Measurements from ENCODE around the gene PPARG. TPM values are rescaled to one million over a fixed set of nuclear protein-coding genes. Genes with fewer than 3 reads are reported as not detected.
A peak's percentile ranks its signal among the peaks of the same experiment; 100 is the strongest.

PPARG gene
- polyA plus RNA-seq, 1 experiment = 3.5 TPM

GRCh38 chr3:12302564-12302963 is 13.7 kb downstream of the PPARG start:
- ChIA-PET CTCF (no interaction called here), POLR2A (no interaction called here)
- no peak overlapping the region for H3K4me3 ChIP-seq (ENCODE audit: low read depth, low read length)
- H3K36me3 ChIP-seq (ENCODE audit: control insufficient read depth, insufficient read depth, low read length) = no peaks in the 10 kb centered on the region
- no peak for DNase-seq (ENCODE audit: low read depth)
- TF ChIP-seq CTCF (IDR thresholded peaks at IDR 0.05; ENCODE audit: insufficient read depth, low read depth, low read length) = no peak
- no peaks in the 10 kb centered on the region for H3K27me3 ChIP-seq (ENCODE audit: control insufficient read depth, insufficient read depth, low read length)

GRCh38 chr3:12303534-12303933 is 14.7 kb downstream of the PPARG start:
- no peaks in the 10 kb centered on the region for H3K27me3 ChIP-seq (ENCODE audit: control insufficient read depth, insufficient read depth, low read length)
- H3K36me3 ChIP-seq (ENCODE audit: control insufficient read depth, insufficient read depth, low read length) = no peaks in the 10 kb centered on the region
- CTCF ChIA-PET = interaction anchor here (1.0 kb wide), 1 partner anchor 107 kb away, joined by 3 read pairs; no protein-coding TSS in a partner anchor
- TF ChIP-seq CTCF (IDR thresholded peaks at IDR 0.05; ENCODE audit: insufficient read depth, low read depth, low read length) = no peak
- no peak overlapping the region for H3K4me3 ChIP-seq (ENCODE audit: low read depth, low read length)
- POLR2A ChIA-PET = interaction anchor here (0.6 kb wide), 1 partner anchor 84 kb away, joined by 3 read pairs; no protein-coding TSS in a partner anchor
- DNase-seq (ENCODE audit: low read depth) = peak; percentile 59

- TF ChIP-seq CTCF (IDR thresholded peaks at IDR 0.05; ENCODE audit: insufficient read depth, low read depth, low read length) = no peak
- ChIA-PET POLR2A (interaction anchor here (0.6 kb wide), 1 partner anchor 84 kb away, joined by 3 read pairs; no protein-coding TSS in a partner anchor), CTCF (interaction anchor here (1.0 kb wide), 1 partner anchor 107 kb away, joined by 3 read pairs; no protein-coding TSS in a partner anchor)
- Histone ChIP-seq H3K36me3 (ENCODE audit: control insufficient read depth, insufficient read depth, low read length) (no peaks in the 10 kb centered on the region), H3K4me3 (ENCODE audit: low read depth, low read length) (no peak overlapping the region), H3K27me3 (ENCODE audit: control insufficient read depth, insufficient read depth, low read length) (no peaks in the 10 kb centered on the region)
- DNase-seq (ENCODE audit: low read depth) = no peak
Measured at GRCh38 chr3:12303993-12304392, 15.1 kb downstream of the PPARG start.

- CTCF ChIA-PET = interaction anchor here (0.9 to 1.1 kb wide), 2 partner anchors 12 to 49 kb away, joined by 3 read pairs; no protein-coding TSS in a partner anchor
- Histone ChIP-seq H3K27me3 (ENCODE audit: control insufficient read depth, insufficient read depth, low read length) (no peaks in the 10 kb centered on the region), H3K4me3 (ENCODE audit: low read depth, low read length) (no peak overlapping the region), H3K36me3 (ENCODE audit: control insufficient read depth, insufficient read depth, low read length) (no peaks in the 10 kb centered on the region)
- no peak for TF ChIP-seq CTCF (IDR thresholded peaks at IDR 0.05; ENCODE audit: insufficient read depth, low read depth, low read length)
- no peak for DNase-seq (ENCODE audit: low read depth)
- POLR2A ChIA-PET = no interaction called here
Measured at GRCh38 chr3:12307136-12307535, 18.3 kb downstream of the PPARG start.

GRCh38 chr3:12308517-12308916 is 19.6 kb downstream of the PPARG start:
- ChIA-PET POLR2A (no interaction called here), CTCF (no interaction called here)
- peak; percentile 73 for DNase-seq (ENCODE audit: low read depth)
- no peak for TF ChIP-seq CTCF (IDR thresholded peaks at IDR 0.05; ENCODE audit: insufficient read depth, low read depth, low read length)
- Histone ChIP-seq H3K27me3 (ENCODE audit: control insufficient read depth, insufficient read depth, low read length) (no peaks in the 10 kb centered on the region), H3K4me3 (ENCODE audit: low read depth, low read length) (no peak overlapping the region), H3K36me3 (ENCODE audit: control insufficient read depth, insufficient read depth, low read length) (no peaks in the 10 kb centered on the region)

Data from BJ (cell line).